Measurements from ENCODE around the gene PSD4.

The PSD4 gene

GRCh38 chr2:113242327-113242726 lies 68.6 kb downstream of the PSD4 start:
- DNase-seq = no peak

DNA sequence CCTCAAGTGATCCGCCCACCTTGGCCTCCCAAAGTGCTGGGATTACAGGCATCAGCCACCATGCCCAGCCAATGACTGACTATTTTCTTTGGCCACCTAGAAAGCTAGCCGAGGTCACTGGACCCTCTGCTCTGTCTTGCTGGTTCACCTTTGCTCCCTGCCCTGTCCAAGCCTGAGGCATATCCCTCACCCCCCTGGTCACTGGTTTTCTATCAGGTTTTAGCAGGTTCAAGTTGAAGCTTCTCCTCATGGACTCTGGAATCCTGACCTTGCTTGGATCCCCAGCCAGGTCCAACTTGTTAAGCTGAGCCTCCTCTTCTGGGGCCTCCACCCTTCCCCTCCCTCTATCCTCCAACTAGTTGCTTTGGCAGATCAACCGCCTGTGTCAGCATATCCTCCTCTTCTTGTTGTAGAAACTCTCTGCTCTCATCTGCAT lies 71.5 kb downstream of the PSD4 start:
- DNase-seq = no peak

DNA sequence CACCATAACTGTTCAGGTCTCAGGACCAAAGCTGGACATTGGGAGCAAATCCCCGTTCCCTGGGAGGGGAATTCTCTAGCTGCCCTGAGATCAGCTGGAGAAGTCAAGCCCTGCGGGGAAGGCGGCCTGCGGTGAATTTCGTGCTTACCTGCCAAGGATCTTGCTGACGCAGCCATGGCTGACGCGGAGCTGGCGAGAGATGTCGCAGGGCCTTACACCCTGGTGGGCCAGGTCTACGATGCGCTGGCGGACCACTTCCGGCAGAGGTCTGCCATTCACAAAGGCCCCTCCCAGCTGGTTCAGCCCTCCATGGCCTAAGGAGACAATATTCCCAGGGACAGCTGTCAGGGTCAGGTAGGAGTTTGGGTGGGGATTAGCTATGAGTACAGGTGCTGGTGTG lies 72.8 kb downstream of the PSD4 start:
- DNase-seq = no peak

- DNase-seq = no peak
Measured at GRCh38 chr2:113248997-113249770, 75.4 kb downstream of the PSD4 start.

DNA sequence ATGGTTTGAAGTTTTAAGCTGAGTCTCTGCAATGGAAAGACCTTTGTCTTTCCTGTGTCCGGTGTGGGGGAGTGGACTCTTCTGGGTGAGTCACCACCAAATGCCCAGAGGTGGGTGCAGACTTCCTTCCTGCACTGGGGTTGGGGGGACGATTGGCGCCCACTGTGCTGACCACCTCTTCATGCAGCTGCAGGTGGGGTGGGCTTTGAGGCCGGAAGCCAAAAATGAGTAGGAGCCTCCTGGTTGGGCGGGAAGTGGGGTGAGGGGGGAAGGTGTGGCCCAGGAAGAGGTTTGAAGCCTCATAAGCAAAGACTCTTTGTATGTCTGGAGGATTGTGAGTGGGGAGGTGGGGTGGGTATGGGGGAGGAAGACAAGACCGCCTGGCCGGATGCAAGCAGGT lies 77.3 kb downstream of the PSD4 start:
- DNase-seq = no peak

- DNase-seq = no peak
Measured at GRCh38 chr2:113252047-113252590, 78.3 kb downstream of the PSD4 start.

GRCh38 chr2:113253453-113253852 lies 79.7 kb downstream of the PSD4 start:
- DNase-seq = no peak

DNA sequence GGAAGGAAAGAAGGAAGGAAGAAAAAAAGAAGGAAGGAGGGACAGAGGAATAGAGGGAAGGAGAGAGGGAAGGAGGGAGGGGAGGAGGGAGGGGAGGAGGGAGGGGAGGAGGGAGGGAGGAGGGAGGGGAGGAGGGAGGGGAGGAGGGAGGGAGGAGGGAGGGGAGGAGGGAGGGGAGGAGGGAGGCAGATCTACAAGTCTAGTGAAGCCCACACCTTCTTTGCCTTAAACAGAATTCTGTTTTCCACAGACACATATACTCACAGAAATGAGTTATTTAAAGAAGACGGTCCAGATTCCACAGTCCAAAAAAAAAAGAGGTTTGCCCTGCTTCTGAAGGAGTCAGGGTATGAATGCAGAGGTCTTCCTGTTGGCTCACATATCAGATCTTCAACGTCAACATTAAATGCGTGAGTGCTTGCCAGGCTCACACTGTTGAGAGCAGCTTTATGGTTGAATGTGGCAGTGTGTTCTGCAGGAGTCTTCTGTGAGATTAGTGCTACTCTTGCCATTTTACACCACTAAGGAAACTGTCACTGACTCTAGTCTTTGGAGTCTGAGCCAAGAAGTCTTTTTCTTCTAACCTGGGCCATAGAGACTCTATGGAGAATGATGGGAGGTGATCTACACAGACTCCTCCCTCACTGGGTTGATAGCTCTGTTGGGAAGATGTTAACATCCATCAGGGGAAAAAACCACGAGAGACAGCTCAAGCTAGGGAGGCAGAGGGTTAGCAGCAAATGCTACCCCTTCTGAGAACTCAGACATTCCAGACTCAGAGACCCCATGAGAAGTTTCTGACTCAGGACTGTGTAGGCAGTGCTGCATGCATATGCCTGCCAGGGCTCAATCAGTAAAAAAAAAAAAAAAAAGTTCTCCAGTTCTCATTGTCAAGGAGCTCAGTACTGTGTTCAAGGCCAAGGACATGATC lies 81.6 kb downstream of the PSD4 start:
- DNase-seq = no peak

DNA sequence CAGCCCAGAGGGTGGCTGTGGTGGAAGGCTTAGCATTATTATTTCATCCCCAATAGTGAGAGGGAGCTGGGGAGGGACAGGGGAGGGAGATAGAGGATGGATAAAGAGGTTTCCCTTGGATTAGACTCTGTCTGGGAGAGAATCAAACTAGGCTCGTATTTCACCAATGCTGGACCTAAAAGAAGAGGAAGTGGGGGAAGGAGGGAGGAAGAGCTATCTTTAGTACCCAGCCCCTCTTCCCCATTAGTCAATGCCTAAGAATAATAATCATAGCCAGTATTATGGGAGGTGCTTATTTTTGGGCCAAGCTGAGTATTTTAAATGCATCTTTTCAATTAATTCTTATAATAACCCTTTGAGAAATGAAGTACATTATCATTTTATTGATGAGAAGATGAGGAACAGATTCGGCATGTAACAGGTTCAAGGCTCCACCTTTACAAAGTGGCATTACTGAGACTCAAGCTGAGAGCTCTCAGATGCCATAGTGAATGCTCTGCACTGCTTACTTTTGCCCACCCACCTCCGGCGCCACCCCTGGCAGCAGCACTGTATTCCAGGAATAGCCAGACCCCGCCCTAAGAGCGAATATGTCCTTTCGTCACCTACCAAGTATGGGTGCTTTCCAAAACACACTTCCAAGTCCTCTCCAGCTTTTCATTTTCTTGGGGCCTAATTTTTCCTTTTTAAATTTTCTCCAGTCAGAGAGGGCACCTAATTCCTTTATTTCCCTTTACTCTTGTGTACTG lies 83.9 kb downstream of the PSD4 start:
- no peak for DNase-seq

DNA sequence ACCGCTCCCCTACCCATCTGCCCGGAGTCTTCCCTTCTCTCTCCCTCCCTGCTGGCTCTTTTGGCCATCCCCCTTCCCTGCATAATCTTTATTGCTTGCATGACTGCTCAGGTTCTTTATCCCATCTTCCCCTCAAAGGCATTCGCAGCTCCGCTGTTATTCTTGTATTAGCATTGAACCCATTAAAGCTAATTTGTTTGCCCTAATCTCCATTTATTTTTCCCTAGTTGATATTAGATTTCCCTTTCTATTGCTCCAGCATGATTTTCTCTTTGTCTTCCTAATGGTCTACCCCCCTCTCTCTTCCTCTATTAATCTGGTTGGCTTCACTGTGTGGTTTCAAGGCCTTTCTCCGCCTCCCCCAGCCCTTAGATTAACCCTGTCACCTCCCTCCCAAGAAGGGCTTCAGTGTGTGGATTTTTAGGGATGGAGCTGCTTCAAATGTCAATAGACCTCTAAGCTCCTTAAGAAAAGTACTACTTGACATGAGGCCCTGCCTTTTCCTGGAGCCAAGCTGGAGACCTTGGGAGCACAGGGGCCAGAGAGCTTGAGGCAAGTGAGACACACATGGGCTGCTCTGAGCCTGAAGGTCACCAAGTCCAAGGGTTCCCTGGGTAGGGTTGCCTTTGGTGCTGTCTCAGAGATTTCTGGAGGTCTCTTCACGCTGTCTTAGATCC lies 84.8 kb downstream of the PSD4 start:
- DNase-seq = no peak
